ENCODE data around the gene CCR1.
"Not testable (repeated sequence)": the region's sequence is repeated elsewhere in the genome, so short reads cannot be mapped to it uniquely, and the experiment has no call there.

Gene CCR1

GRCh38 chr3:46168583-46169345 is 39.3 kb downstream of the CCR1 start:
- DNase-seq (ENCODE audit: low spot score): no peak

- no peak for DNase-seq (ENCODE audit: low spot score)
These were observed 44.5 kb downstream of the CCR1 start for GRCh38 chr3:46163556-46164041.

GRCh38 chr3:46162975-46163555 is 45.0 kb downstream of the CCR1 start:
- no peak for DNase-seq (ENCODE audit: low spot score)

GRCh38 chr3:46157685-46158084 is 50.4 kb downstream of the CCR1 start:
- DNase-seq (ENCODE audit: low spot score): not testable (repeated sequence)

- no peak for DNase-seq (ENCODE audit: low spot score)
These were observed 53.8 kb downstream of the CCR1 start for GRCh38 chr3:46154311-46154710.
